Measurements from ENCODE around the gene POPDC3. TPM values are rescaled to one million over a fixed set of nuclear protein-coding genes. Genes with fewer than 3 reads are reported as not detected.

Gene POPDC3
- total RNA-seq, 4 donors from 2014 or later, result 1.5 TPM; not detected in 3

DNA sequence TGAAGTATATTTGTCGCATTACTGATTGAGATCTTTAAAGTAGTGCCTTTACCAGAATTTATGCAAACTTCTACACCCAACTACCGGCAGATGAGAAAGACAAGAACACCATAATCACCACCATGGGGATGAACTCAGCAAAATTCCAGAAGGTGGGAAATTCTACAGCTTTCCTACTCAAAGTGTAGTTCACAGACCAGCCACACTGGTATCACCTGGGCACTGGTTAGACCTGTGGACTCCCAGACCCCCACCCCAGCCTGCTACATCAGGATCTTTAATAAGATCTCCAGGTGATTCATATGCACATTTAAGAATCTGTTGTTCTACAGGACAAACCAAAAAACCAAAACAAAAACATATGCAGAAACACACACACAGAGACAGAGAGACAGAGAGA lies 67.9 kb downstream of the POPDC3 start:
- H3K9me3 ChIP-seq, result no peaks in the 10 kb centered on the region
- no peak overlapping the region for H3K27ac ChIP-seq
- no peaks in the 10 kb centered on the region for H3K27me3 ChIP-seq
- no peak overlapping the region for H3K4me3 ChIP-seq
- TF ChIP-seq EP300 (IDR thresholded peaks at IDR 0.05) (no peak), POLR2AphosphoS5 (IDR thresholded peaks at IDR 0.05) (no peak)
- ATAC-seq, result no peak
- no peaks in the 10 kb centered on the region for H3K4me1 ChIP-seq
- 86 to 100% methylated on average over 1 to 2 of the region's 2 CpGs for WGBS, 2 donors (ENCODE audit: low coverage in 1 of 2)
- H3K36me3 ChIP-seq, result peaks cover 0 to 52% of the 10 kb centered on the region in 2 donors

DNA sequence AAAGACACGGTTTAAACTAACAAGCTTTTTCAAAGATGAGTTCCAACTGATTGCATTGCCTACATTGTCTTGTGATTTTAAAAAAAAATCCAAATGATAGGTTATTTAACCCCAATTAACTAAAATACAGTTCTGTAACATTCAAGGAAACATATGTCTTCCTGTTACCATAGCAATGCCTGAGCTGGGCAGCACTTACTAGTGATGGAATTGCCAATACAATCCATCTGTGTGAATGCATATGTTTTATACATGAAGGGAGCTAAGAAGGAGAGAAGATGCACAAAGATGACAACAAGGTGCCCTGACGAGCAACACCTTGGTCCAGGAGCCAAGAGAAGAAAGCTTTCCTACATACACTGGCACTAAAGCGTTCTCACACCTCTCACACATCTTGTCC lies 68.7 kb downstream of the POPDC3 start:
- Histone ChIP-seq H3K27me3 (no peaks in the 10 kb centered on the region), H3K4me1 (no peaks in the 10 kb centered on the region), H3K4me3 (no peak overlapping the region), H3K36me3 (peaks cover 0 to 49% of the 10 kb centered on the region in 2 donors), H3K9me3 (no peaks in the 10 kb centered on the region), H3K27ac (no peak overlapping the region)
- ATAC-seq, result no peak
- TF ChIP-seq, protein P1, sequence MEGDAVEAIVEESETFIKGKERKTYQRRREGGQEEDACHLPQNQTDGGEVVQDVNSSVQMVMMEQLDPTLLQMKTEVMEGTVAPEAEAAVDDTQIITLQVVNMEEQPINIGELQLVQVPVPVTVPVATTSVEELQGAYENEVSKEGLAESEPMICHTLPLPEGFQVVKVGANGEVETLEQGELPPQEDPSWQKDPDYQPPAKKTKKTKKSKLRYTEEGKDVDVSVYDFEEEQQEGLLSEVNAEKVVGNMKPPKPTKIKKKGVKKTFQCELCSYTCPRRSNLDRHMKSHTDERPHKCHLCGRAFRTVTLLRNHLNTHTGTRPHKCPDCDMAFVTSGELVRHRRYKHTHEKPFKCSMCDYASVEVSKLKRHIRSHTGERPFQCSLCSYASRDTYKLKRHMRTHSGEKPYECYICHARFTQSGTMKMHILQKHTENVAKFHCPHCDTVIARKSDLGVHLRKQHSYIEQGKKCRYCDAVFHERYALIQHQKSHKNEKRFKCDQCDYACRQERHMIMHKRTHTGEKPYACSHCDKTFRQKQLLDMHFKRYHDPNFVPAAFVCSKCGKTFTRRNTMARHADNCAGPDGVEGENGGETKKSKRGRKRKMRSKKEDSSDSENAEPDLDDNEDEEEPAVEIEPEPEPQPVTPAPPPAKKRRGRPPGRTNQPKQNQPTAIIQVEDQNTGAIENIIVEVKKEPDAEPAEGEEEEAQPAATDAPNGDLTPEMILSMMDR (IDR thresholded peaks at IDR 0.05), result no peak
- TF ChIP-seq EP300 (IDR thresholded peaks at IDR 0.05) (no peak), POLR2A (IDR thresholded peaks at IDR 0.05) (no peak), POLR2AphosphoS5 (IDR thresholded peaks at IDR 0.05) (no peak)
- WGBS, 2 donors (ENCODE audit: low coverage in 1 of 2), result 59 to 72% methylated on average over 1 to 3 of the region's 3 CpGs

DNA sequence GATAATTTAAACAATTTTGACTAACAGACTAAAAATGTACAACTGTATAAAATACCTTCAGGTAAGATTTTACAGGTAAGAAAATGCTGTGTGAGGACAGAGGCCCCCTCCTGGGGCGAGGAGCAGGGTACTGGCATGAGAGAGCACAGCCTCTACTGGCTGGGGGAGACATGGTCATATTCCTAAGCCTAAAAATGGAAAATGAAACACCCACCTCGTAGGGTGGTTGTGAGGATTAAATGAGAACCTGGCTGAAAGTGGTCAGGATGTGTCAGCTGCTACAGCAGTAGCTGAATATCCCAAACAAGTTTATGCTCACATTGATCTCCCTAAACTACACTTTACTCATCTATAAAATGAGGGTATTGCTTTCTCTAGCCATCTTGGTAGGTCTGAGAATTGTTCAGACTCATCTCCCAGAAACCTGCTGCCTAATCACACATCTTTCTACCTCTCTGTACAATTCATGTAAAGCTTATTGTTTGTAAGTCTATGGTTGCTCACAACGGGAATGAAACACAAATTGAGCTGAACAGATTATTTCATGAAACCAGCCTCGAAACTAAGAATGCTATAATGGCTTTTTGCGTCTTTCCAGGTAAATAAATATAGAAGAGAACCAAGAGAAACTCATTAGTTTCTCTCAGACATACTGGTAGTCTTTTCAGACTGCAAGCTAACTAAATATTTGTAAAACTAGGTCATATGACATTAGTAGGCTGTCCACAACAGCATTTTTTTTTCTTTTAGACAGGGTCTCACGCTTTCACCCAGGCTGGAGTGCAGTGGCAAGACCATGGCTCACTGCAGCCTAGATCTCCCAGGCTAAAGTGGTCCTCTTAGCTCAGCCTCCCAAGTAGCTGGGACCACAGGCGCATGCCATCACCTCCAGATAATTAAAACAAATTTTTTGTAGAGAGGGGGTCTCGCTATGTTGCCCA lies 69.6 kb downstream of the POPDC3 start:
- Histone ChIP-seq H3K36me3 (peaks cover 0 to 43% of the 10 kb centered on the region in 2 donors), H3K4me3 (no peak overlapping the region), H3K4me1 (no peaks in the 10 kb centered on the region), H3K27ac (no peak overlapping the region), H3K9me3 (no peaks in the 10 kb centered on the region), H3K27me3 (no peaks in the 10 kb centered on the region)
- ATAC-seq, result no peak
- WGBS, 2 donors (ENCODE audit: low coverage in 1 of 2), result 55 to 72% methylated on average over 7 of the region's 8 CpGs
- TF ChIP-seq EP300 (IDR thresholded peaks at IDR 0.05), result no peak
- TF ChIP-seq POLR2AphosphoS5 (IDR thresholded peaks at IDR 0.05), result no peak
- TF ChIP-seq POLR2A (IDR thresholded peaks at IDR 0.05), result no peak
- TF ChIP-seq, protein P1 (IDR thresholded peaks at IDR 0.05), result no peak

DNA sequence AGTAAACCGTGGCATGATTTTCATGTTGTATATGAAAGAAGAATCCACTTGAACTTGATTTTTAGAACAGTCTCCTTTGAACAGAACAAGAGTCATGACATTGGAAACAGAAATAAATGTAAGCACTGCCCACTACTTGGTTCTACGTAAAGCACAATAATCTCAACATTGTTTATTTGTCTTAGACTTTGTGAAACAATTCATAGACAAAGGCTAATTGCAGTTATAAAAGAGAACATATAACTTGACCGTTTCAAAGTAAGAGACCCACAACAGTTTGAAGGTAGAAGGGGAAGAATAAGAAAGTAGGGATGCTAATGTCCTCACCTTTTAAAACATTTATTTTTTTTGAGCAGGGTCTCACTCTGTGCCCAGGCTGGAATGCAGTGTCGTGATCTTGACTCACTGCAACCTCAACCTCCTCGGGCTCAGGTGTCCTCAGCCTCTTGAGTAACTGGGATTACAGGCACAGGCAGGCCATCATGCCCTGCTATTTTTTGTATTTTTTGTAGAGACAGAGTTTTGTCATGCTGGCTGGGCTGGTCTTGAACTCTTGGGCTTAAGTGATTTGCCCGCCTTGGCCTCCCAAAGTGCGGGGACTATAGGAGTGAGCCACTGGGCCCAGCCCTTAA lies 71.1 kb downstream of the POPDC3 start:
- Histone ChIP-seq H3K27me3 (no peaks in the 10 kb centered on the region), H3K9me3 (no peaks in the 10 kb centered on the region), H3K36me3 (peaks cover 0 to 47% of the 10 kb centered on the region in 2 donors), H3K4me1 (no peaks in the 10 kb centered on the region), H3K27ac (no peak overlapping the region), H3K4me3 (no peak overlapping the region)
- no peak for ATAC-seq
- WGBS, 2 donors (ENCODE audit: low coverage in 1 of 2), result 55 to 78% methylated on average over 4 of the region's 7 CpGs
- no peak for TF ChIP-seq POLR2AphosphoS5 (IDR thresholded peaks at IDR 0.05)
- no peak for TF ChIP-seq POLR2A (IDR thresholded peaks at IDR 0.05)
- TF ChIP-seq, protein P1 (IDR thresholded peaks at IDR 0.05), result no peak
- TF ChIP-seq EP300 (IDR thresholded peaks at IDR 0.05), result no peak

Other genes starting within 250 kb of the POPDC3 start
- gene LIN28B, start 222.9 kb downstream of the POPDC3 start, total RNA-seq, result not detected
- 10 to 100 TPM; 13.9 to 19.8 (median 17.4) TPM for gene PREP, start 223.1 kb upstream of the POPDC3 start, total RNA-seq